Body of pancreas (tissue), 4 donors: ENCODE data around the gene CACYBP. TPM values are rescaled to one million over a fixed set of nuclear protein-coding genes. Genes with fewer than 3 reads are reported as not detected.

Source experiments
- ATAC-seq: fragments of 150-250 bp; one replicate; pipeline ENCODE4 v1.9.1; 2016
- DNase-seq, 4 donors: peaks; one replicate each; pipeline ENCODE4 v3.0.0-alpha.2; 2019
- H3K27ac ChIP-seq, 4 donors: fragments of 200-600 bp; sonication (generic); 1 replicate in 3 of 4; 2 replicates in 1 of 4; pipeline versions ENCODE4 v1.5.1 to v1.6.1; 2016 to 2019; ENCODE audit warnings: mild to moderate bottlenecking in 1 of 4, mixed read lengths in 1 of 4, moderate library complexity in 1 of 4
- H3K27me3 ChIP-seq, 2 donors: fragments of 200-600 bp; sonication (generic); one replicate each; pipeline ENCODE4 v1.6.0; 2016; ENCODE audit warnings: mild to moderate bottlenecking in 1 of 2
- H3K36me3 ChIP-seq, 2 donors: fragments of 200-600 bp; sonication (generic); replicated peaks in 1 of 2; 2 replicates each; pipeline ENCODE4 v1.5.1; 2016; ENCODE audit warnings: low read depth in 2 of 2; ENCODE audit not compliant: insufficient read depth in 1 of 2
- H3K4me1 ChIP-seq: fragments of 200-600 bp; sonication (generic); one replicate; pipeline ENCODE4 v1.6.0; 2016
- H3K4me3 ChIP-seq, 2 donors: fragments of 200-600 bp; sonication (generic); 1 replicate in 1 of 2; 2 replicates in 1 of 2; pipeline ENCODE4 v1.5.1; 2016 to 2019
- H3K9me3 ChIP-seq, 3 donors: fragments of 200-600 bp; sonication (generic); 1 replicate in 2 of 3; 2 replicates in 1 of 3; pipeline ENCODE4 v1.5.1; 2016
- POLR2A ChIP-seq, 3 donors: fragments of 450-650 bp; IDR thresholded peaks; one replicate each; pipeline ENCODE4 v1.6.1; 2016; ENCODE audit warnings: antibody characterized with exemption in 3 of 3, mild to moderate bottlenecking in 2 of 3
- WGBS, 2 donors: methylation state at CpG; one replicate each; pipeline ENCODE4 v1.1.5; 2017; 5-methylcytosine and 5-hydroxymethylcytosine counted together
- intact Hi-C: fragments of 100-400 bp; cut with DNase I; formaldehyde crosslinking; loops from one replicate; pipeline ENCODE4 v1.15.1; 2023
- total RNA-seq, 2 donors: library from RNA; depleted of rRNA; stranded (reverse); fragments of >200 nt; gene quantifications; one replicate each; pipeline ENCODE4 v1.1.0, GENCODE V29; 2016
- TF ChIP-seq, protein P1 (sequence below), 7 experiments: fragments of 450-650 bp in 4 of 7; fragments of 200-600 bp in 3 of 7; sonication (generic) in 3 of 7; IDR thresholded peaks; one replicate each; pipeline ENCODE4 v1.5.1; 2016 to 2019; ENCODE audit warnings: antibody characterized with exemption in 7 of 7

CACYBP gene
- total RNA-seq, 2 donors from 2014 or later, result 43.5 to 86.9 TPM

DNA sequence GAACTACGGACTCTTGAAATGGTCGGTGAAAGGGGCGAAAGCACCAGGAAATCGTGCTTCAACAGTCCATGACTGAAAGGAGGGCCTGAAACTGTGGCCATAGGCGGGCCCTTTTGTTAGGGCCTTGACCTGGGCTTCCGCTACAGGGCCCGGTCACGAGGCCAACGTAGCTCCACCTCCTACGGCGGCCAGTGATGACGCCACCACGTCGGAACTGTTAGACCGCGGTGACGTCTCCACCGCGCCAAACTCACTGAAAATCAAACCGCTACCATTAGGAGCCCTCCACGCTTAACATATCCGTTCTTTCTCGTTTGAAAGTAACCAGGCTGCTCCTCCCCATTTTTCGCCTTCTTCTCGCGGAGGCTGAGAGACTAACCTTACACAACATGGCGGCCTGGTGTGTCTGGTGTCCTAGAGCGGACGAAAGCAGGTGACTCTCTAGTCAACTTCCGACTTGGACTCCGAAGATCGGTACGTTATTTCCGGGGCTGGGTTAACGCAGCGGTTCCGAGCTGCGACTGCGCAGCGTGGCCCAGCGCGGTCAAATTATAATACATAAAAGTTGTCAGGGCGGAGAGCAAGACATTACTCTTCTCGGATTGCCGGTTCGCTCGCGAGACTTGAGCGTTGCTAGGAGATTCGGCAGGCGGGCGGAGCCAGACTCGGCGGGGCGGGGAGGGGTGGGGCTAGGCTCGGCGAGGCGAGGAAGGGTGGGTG is 371 bp upstream of the CACYBP start:
- TF ChIP-seq POLR2A (IDR thresholded peaks at IDR 0.05), result peak; percentile 87 to 99 (median 97)
- TF ChIP-seq, protein P1, sequence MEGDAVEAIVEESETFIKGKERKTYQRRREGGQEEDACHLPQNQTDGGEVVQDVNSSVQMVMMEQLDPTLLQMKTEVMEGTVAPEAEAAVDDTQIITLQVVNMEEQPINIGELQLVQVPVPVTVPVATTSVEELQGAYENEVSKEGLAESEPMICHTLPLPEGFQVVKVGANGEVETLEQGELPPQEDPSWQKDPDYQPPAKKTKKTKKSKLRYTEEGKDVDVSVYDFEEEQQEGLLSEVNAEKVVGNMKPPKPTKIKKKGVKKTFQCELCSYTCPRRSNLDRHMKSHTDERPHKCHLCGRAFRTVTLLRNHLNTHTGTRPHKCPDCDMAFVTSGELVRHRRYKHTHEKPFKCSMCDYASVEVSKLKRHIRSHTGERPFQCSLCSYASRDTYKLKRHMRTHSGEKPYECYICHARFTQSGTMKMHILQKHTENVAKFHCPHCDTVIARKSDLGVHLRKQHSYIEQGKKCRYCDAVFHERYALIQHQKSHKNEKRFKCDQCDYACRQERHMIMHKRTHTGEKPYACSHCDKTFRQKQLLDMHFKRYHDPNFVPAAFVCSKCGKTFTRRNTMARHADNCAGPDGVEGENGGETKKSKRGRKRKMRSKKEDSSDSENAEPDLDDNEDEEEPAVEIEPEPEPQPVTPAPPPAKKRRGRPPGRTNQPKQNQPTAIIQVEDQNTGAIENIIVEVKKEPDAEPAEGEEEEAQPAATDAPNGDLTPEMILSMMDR (IDR thresholded peaks at IDR 0.05), result peak in 1 of 7 experiments; percentile 7
- ATAC-seq (peak; percentile 91), DNase-seq (peak; percentile 98 to 99 (median 98))
- Histone ChIP-seq H3K4me3 (peak overlapping the region; percentile 47 to 75), H3K27ac (peak overlapping the region; percentile 96 to 99 (median 96)), H3K4me1 (peaks cover 41% of the 10 kb centered on the region), H3K27me3 (no peaks in the 10 kb centered on the region), H3K9me3 (no peaks in the 10 kb centered on the region), H3K36me3 (no peaks in the 10 kb centered on the region)
- 0% methylated on average over 29 to 50 of the region's 58 CpGs for WGBS, 2 donors
- intact Hi-C loops, result no loop called here

DNA sequence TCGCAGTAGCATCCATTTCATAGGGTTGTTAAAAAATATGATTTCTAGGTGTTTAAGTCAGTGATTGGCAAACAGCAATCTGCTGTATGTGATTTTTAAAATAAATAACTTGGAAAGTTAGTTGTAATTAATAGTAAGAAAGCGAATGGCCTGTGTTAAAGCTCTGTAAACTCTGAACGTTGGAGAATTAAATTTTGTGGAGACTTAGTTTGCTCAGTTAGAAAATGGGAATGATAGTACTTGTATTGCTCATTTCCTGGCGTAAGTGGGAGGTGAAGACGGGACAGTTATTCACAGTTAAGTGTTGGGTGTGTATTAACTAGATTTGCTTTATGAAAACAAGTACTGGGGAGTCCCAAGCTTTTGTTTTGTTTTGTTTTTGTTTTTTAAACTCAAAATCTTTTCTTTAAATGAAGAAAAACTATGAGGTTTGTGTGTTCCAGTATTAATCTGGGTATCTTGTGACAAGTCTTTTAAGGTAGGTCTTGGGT is 995 bp downstream of the CACYBP start:
- no peaks in the 10 kb centered on the region for H3K9me3 ChIP-seq
- H3K36me3 ChIP-seq, result no peaks in the 10 kb centered on the region
- H3K27me3 ChIP-seq, result no peaks in the 10 kb centered on the region
- ATAC-seq, result no peak
- DNase-seq, result no peak
- H3K4me3 ChIP-seq, result peak overlapping the region; percentile 47 to 75
- peaks cover 41% of the 10 kb centered on the region for H3K4me1 ChIP-seq
- intact Hi-C loops, result no loop called here
- peak overlapping the region in 3 of 4 donors; percentile 96 to 99 (median 97) for H3K27ac ChIP-seq
- WGBS, 2 donors, result 4 to 5% methylated on average over 5 of the region's 5 CpGs
- TF ChIP-seq, protein P1 (IDR thresholded peaks at IDR 0.05), result no peak
- TF ChIP-seq POLR2A (IDR thresholded peaks at IDR 0.05), result no peak

DNA sequence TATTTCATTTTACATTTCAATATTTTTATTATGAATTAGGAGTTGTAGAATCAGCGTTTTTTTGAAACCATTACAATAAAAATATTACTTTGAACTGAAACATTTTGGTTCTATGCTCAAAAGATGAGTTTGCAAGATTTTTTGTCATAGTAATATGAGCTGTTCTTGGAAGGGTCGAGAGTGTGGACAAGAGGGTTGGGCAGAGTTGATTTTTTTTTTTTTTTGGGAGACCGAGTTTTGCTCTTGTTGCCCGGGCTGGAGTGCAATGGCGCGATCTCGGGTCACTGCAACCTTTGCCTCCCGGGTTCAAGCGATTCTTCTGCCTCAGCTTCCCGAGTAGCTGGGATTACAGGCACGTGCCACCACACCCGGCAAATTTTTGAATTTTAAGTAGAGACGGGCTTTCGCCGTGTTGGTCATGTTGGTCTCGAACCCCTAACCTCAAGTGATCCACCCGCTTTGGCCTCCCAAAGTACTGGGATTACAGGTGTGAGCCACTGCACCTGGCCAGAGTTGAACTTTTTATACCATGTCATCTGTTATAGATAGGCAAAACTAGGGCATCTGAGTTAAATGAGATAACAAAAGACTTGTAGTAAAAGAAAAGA is 3.3 kb downstream of the CACYBP start:
- Histone ChIP-seq H3K27ac (no peak overlapping the region), H3K4me3 (no peak overlapping the region), H3K4me1 (peaks cover 38% of the 10 kb centered on the region), H3K27me3 (no peaks in the 10 kb centered on the region), H3K36me3 (no peaks in the 10 kb centered on the region), H3K9me3 (no peaks in the 10 kb centered on the region)
- TF ChIP-seq, protein P1 (IDR thresholded peaks at IDR 0.05), result no peak
- TF ChIP-seq POLR2A (IDR thresholded peaks at IDR 0.05), result no peak
- WGBS, 2 donors, result 89 to 91% methylated on average over 17 of the region's 17 CpGs
- intact Hi-C loops, result no loop called here
- ATAC-seq (no peak), DNase-seq (no peak)

DNA sequence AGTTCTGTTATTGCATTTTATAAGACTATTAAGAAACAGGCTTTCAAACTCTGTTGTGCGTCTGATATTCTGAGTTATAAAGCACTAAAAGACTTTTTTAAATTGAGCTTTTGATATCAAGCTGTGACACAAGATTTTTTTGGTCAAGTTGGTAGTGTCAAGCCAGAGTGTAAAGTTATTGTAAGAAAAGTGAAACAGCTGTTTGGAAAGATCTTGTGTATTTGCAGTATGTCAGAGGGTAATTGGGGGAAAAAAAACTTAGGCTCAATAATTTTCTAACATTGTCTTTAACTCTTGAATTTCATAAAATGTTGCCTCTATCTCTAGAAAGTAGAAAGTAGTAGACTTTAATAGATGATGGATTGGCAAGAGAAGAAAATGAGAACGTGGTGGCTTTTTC is 3.8 kb downstream of the CACYBP start:
- DNase-seq, result no peak
- H3K36me3 ChIP-seq, result no peaks in the 10 kb centered on the region
- ATAC-seq, result no peak
- H3K27me3 ChIP-seq, result no peaks in the 10 kb centered on the region
- WGBS, 2 donors, result 58 to 59% methylated on average over 2 of the region's 2 CpGs
- H3K4me1 ChIP-seq, result peaks cover 33% of the 10 kb centered on the region
- no peak overlapping the region for H3K4me3 ChIP-seq
- no peak for TF ChIP-seq POLR2A (IDR thresholded peaks at IDR 0.05)
- no peak overlapping the region for H3K27ac ChIP-seq
- intact Hi-C loops, result no loop called here
- no peaks in the 10 kb centered on the region for H3K9me3 ChIP-seq

DNA sequence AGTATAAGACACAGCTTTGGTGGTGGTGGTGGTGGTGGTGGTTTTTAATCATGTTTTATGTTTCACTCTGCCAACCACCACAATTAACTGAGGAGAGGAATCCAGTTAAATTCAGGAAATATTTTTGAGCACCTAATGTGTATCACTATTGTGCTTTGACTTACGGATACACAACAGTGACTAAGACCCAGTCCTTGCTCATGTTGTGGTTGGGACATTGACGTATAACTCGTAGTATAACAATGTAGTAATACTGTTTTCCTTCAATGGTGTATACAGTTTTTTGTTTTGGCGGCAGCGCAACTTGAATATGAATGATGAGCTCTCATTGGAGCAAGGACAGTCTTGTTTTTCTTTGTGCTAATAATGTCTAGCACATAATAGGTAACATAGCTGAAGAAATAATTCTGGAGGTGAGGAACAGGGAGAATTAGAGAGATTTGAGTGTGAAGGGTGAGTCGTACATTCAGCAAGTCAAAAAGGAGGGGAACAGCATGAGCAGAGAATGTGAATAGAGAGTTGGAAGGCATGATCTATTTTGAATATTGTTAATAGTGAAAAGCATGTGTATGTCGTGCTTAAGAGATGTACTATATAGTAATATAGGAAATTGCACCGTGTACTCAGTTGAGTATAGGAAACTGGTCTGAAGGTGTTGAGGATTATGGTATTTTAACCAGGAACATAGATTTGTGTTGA is 5.5 kb downstream of the CACYBP start:
- WGBS, 2 donors, result 94 to 95% methylated on average over 8 of the region's 8 CpGs
- H3K27ac ChIP-seq, result peak overlapping the region in 1 of 4 donors; percentile 18
- no peak overlapping the region for H3K4me3 ChIP-seq
- peaks cover 0 to 2% of the 10 kb centered on the region in 2 donors for H3K36me3 ChIP-seq
- peaks cover 28% of the 10 kb centered on the region for H3K4me1 ChIP-seq
- no peak for DNase-seq
- H3K9me3 ChIP-seq, result no peaks in the 10 kb centered on the region
- TF ChIP-seq, protein P1 (IDR thresholded peaks at IDR 0.05), result no peak
- no peak for TF ChIP-seq POLR2A (IDR thresholded peaks at IDR 0.05)
- ATAC-seq, result no peak
- no peaks in the 10 kb centered on the region for H3K27me3 ChIP-seq
- intact Hi-C loops, result no loop called here
